ENCODE results near the gene LIMS2.

LIMS2 gene

DNA sequence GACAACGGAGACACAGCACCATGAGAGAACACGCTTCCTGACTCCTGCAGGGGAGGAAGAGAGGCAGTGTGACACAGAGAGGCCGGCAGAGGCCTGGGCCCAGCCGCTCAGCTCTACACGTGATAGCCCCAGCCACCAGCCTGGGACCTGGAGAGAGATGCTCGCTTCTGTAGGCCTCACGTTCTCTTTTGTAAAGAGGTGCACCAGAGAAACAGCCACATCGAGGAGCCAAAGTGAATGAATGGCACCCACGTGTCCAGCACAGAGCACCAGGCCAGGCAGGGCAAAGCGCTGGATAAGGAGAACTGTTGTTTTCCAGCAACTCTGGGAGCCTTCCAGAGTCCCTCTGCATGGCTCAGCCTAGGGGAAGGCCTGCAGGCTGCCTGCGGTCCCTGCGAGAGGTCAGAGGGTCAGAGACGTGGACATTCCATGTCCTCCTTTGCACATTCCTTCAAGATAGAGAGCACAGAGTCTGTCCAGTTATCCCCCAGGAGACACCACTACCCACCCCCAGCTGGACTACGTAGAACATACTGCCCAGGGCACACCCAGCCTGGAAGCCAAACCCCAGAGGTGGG, 14.2 kb downstream of the LIMS2 start:
- Histone ChIP-seq H3K79me2 (ENCODE audit: insufficient read depth, low read length) (no peaks in the 10 kb centered on the region), H3K4me2 (ENCODE audit: low read depth, low read length, poor library complexity, severe bottlenecking) (no peak overlapping the region), H3K36me3 (ENCODE audit: insufficient read depth, low read length) (no peaks in the 10 kb centered on the region), H3K27me3 (ENCODE audit: insufficient read depth, low read length, poor library complexity, severe bottlenecking) (no peaks in the 10 kb centered on the region), H3F3A (ENCODE audit: low read depth) (no peaks in the 10 kb centered on the region), H2AFZ (ENCODE audit: low read length) (no peak overlapping the region), H4K20me1 (ENCODE audit: insufficient read depth, low read length, poor library complexity, severe bottlenecking) (no peaks in the 10 kb centered on the region), H3K4me1 (ENCODE audit: insufficient read depth, low read length, poor library complexity, severe bottlenecking) (no peaks in the 10 kb centered on the region), H3K9me2 (replicated peaks; ENCODE audit: low read depth, low read length) (no peaks in the 10 kb centered on the region), H3K4me3 (ENCODE audit: low read length, poor library complexity, severe bottlenecking) (no peak overlapping the region), H3K9me3 (ENCODE audit: insufficient read depth, low read depth, low read length) (no peaks in the 10 kb centered on the region), H3K9ac (ENCODE audit: low read depth, low read length, poor library complexity, severe bottlenecking) (no peak overlapping the region)
- TF ChIP-seq EZH2phosphoT487 (IDR thresholded peaks at IDR 0.05; ENCODE audit: borderline replicate concordance) = no peak

DNA sequence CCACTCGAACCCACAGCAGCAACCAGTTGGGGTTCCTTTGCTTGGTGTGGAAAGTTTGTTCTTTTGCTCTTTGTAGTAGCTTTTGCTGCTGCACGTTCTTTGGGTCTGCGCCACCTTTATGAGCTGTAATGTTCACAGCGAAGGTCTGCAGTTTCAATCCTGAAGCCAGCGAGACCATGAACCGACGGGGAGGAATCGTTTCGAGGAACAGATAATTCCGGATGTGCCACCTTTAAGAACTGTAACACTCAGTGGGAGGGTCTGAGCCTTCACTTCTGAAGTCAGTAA, 15.1 kb downstream of the LIMS2 start:
- H3K4me2 ChIP-seq (ENCODE audit: low read depth, low read length, poor library complexity, severe bottlenecking) = no peak overlapping the region
- TF ChIP-seq EZH2phosphoT487 (IDR thresholded peaks at IDR 0.05; ENCODE audit: borderline replicate concordance) (no peak), CTCF (conservative IDR thresholded peaks at IDR 0.05; ENCODE audit: low read length) (no peak)
- 0 out of 2 replicates have a peak overlapping the region, but pooled peaks have one; percentile 32 for H2AFZ ChIP-seq (ENCODE audit: low read length)
- no peaks in the 10 kb centered on the region for H3K79me2 ChIP-seq (ENCODE audit: insufficient read depth, low read length)
- no peaks in the 10 kb centered on the region for H3K4me1 ChIP-seq (ENCODE audit: insufficient read depth, low read length, poor library complexity, severe bottlenecking)
- no peaks in the 10 kb centered on the region for H3K36me3 ChIP-seq (ENCODE audit: insufficient read depth, low read length)
- no peak overlapping the region for H3K4me3 ChIP-seq (ENCODE audit: low read length, poor library complexity, severe bottlenecking)
- no peaks in the 10 kb centered on the region for H3K27me3 ChIP-seq (ENCODE audit: insufficient read depth, low read length, poor library complexity, severe bottlenecking)
- H3K9me3 ChIP-seq (ENCODE audit: insufficient read depth, low read depth, low read length) = no peaks in the 10 kb centered on the region
- H3K9ac ChIP-seq (ENCODE audit: low read depth, low read length, poor library complexity, severe bottlenecking) = no peak overlapping the region
- no peaks in the 10 kb centered on the region for H4K20me1 ChIP-seq (ENCODE audit: insufficient read depth, low read length, poor library complexity, severe bottlenecking)
- no peaks in the 10 kb centered on the region for H3F3A ChIP-seq (ENCODE audit: low read depth)
- H3K9me2 ChIP-seq (replicated peaks; ENCODE audit: low read depth, low read length) = no peaks in the 10 kb centered on the region

DNA sequence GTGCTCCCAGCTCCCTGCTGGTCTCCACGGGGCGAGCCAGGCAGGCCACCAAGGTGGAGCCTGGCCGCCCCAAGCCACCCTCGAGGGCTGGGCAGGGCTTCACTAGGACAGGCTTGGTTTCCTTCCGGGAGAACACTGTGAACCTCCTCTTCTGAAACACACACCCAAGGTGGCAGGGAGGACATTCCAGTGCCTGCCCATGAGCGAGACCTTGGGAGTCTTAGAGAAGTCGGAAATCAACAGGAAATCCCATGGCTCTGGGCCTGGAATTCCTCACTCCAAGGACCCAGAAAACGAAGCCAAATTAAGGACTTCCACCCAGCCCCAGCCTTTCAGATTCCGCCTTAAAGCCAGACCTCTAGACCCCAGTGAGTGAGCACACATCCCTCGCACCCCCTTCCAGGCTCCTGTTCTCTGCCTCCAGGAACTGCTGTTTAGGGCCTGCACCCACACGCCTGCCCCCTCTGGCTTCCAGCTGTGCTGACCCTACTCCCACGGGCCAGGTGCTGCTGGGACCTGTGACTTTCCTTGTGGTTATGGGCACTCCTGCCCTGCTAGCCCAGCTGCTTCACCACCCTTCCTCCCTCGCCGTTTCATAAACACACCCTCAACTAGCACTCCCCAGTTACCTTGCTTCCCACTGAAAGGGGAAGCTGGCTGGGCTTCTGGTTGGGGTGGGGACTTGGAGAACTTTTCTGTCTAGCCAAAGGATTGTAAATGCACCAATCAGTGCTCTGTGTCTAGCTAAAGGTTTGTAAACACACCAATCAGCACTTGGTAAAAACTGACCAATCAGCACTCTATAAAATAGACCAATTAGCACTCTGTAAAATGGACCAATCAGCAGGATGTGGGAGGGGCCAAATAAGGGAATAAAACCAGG, 15.7 kb downstream of the LIMS2 start:
- H3K79me2 ChIP-seq (ENCODE audit: insufficient read depth, low read length) = no peaks in the 10 kb centered on the region

More for the DNA sequence above, 15.7 kb downstream of the LIMS2 start:
- Histone ChIP-seq H2AFZ (ENCODE audit: low read length) (no peak overlapping the region), H3K4me2 (ENCODE audit: low read depth, low read length, poor library complexity, severe bottlenecking) (no peak overlapping the region), H3K9me2 (replicated peaks; ENCODE audit: low read depth, low read length) (no peaks in the 10 kb centered on the region), H3K36me3 (ENCODE audit: insufficient read depth, low read length) (no peaks in the 10 kb centered on the region), H3K4me1 (ENCODE audit: insufficient read depth, low read length, poor library complexity, severe bottlenecking) (no peaks in the 10 kb centered on the region), H4K20me1 (ENCODE audit: insufficient read depth, low read length, poor library complexity, severe bottlenecking) (no peaks in the 10 kb centered on the region), H3K9me3 (ENCODE audit: insufficient read depth, low read depth, low read length) (no peaks in the 10 kb centered on the region), H3K9ac (ENCODE audit: low read depth, low read length, poor library complexity, severe bottlenecking) (no peak overlapping the region), H3K27me3 (ENCODE audit: insufficient read depth, low read length, poor library complexity, severe bottlenecking) (no peaks in the 10 kb centered on the region), H3F3A (ENCODE audit: low read depth) (no peaks in the 10 kb centered on the region), H3K4me3 (ENCODE audit: low read length, poor library complexity, severe bottlenecking) (no peak overlapping the region)
- TF ChIP-seq EZH2phosphoT487 (IDR thresholded peaks at IDR 0.05; ENCODE audit: borderline replicate concordance) (no peak), CTCF (conservative IDR thresholded peaks at IDR 0.05; ENCODE audit: low read length) (no peak)

All from Loucy (cell line).